ENCODE results near the gene MED31. TPM values are rescaled to one million over a fixed set of nuclear protein-coding genes. Genes with fewer than 3 reads are reported as not detected.

The MED31 gene
- polyA plus RNA-seq, 4 donors, result 7.6 to 13.7 (median 10.4) TPM

DNA sequence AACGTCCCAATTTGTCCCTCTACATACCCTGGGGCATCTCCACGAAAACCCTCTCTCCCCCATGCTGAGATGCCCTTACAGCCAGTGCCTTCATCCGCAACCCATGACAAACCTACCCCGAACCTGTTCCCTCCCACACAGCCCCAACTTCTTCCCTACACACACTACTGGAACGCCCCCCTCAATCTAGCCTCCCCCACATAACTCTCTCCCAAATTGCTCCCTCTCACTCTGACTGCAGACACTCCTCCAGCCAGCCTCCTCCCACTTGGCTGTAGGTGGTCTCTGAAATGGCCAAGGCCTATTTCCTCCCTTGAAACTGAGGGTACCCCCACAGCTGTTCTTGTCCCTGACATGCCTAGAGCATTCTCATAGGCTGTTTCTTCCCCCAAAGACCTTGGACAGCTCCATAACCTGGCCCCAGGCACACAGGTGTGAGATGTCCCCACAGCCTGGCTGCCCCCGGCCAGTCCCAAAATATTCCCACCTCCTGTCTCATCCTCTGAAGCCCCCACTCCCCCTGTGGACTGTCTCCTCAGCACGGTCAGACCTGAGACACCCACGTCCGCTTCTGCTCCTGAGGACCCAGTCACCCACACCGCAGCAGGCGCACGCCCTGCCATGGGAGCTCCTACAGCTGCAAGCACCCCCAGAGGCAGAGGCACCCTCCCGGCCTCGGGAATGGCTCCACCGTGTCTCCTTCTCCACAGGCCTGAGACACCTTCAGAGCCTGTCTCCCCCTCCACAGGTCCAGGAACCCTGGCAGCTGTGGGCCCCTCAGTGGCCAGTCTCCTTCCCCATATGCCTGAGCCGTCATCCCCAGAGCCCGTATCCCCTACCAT lies 14.6 kb downstream of the MED31 start:
- 95 to 97% (median 95%) methylated on average over 17 of the region's 17 CpGs for WGBS, 3 donors
- Histone ChIP-seq H3K36me3 (ENCODE audit: control insufficient read depth in 3 of 3, insufficient read depth in 2 of 3, low read depth in 1 of 3, low read length in 3 of 3) (peaks cover 2 to 5% (median 2%) of the 10 kb centered on the region in 3 donors), H3K4me3 (ENCODE audit: low read depth in 1 of 3, low read length in 3 of 3) (no peak overlapping the region), H3K27ac (ENCODE audit: low read depth in 1 of 3, low read length in 2 of 3) (no peak overlapping the region), H3K27me3 (ENCODE audit: control insufficient read depth in 3 of 3, insufficient read depth in 3 of 3, low read length in 3 of 3) (no peaks in the 10 kb centered on the region), H3K4me1 (ENCODE audit: control insufficient read depth in 3 of 3, insufficient read depth in 2 of 3, low read depth in 1 of 3, low read length in 2 of 3) (peaks cover 2 to 11% (median 11%) of the 10 kb centered on the region in 3 donors), H3K9me3 (ENCODE audit: control insufficient read depth in 2 of 2, insufficient read depth in 1 of 2, low read depth in 1 of 2, low read length in 1 of 2) (no peaks in the 10 kb centered on the region)
- FAIRE-seq (no peak), DNase-seq (no peak)

- Histone ChIP-seq H3K4me3 (ENCODE audit: low read depth in 1 of 3, low read length in 3 of 3) (no peak overlapping the region), H3K9me3 (ENCODE audit: control insufficient read depth in 2 of 2, insufficient read depth in 1 of 2, low read depth in 1 of 2, low read length in 1 of 2) (no peaks in the 10 kb centered on the region), H3K4me1 (ENCODE audit: control insufficient read depth in 3 of 3, insufficient read depth in 2 of 3, low read depth in 1 of 3, low read length in 2 of 3) (peaks cover 2 to 11% (median 8%) of the 10 kb centered on the region in 3 donors), H3K27me3 (ENCODE audit: control insufficient read depth in 3 of 3, insufficient read depth in 3 of 3, low read length in 3 of 3) (no peaks in the 10 kb centered on the region), H3K27ac (ENCODE audit: low read depth in 1 of 3, low read length in 2 of 3) (no peak overlapping the region), H3K36me3 (ENCODE audit: control insufficient read depth in 3 of 3, insufficient read depth in 2 of 3, low read depth in 1 of 3, low read length in 3 of 3) (peaks cover 2 to 7% (median 2%) of the 10 kb centered on the region in 3 donors)
- DNase-seq, result no peak
- FAIRE-seq, result no peak
- 77 to 84% (median 82%) methylated on average over 2 of the region's 2 CpGs for WGBS, 3 donors
Measured at GRCh38 chr17:6636105-6636504, 15.3 kb downstream of the MED31 start.

DNA sequence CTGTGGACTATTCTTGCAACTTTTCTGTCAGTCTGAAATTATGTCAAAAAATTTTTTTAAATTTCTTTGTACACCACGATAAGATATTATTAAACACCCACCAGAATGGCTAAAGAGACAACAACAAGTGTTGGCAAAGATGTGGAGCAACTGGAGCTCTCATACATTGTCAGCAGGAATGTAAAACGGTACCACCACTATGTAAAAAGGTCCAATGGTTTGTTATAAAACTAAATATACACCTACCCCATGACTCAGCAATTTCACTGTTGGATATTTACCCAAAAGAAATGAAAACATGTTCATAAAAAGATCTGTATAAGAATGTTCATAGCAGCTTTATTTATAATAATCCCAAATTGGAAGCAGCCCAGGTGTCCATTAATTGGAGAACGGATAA lies 18.1 kb downstream of the MED31 start:
- H3K27ac ChIP-seq (ENCODE audit: low read depth in 1 of 3, low read length in 2 of 3), result no peak overlapping the region
- H3K27me3 ChIP-seq (ENCODE audit: control insufficient read depth in 3 of 3, insufficient read depth in 3 of 3, low read length in 3 of 3), result no peaks in the 10 kb centered on the region
- WGBS, 3 donors, result 94 to 99% (median 98%) methylated on average over 3 of the region's 3 CpGs
- DNase-seq (no peak), FAIRE-seq (no peak)
- no peak overlapping the region for H3K4me3 ChIP-seq (ENCODE audit: low read depth in 1 of 3, low read length in 3 of 3)
- no peaks in the 10 kb centered on the region for H3K9me3 ChIP-seq (ENCODE audit: control insufficient read depth in 2 of 2, insufficient read depth in 1 of 2, low read depth in 1 of 2, low read length in 1 of 2)
- H3K4me1 ChIP-seq (ENCODE audit: control insufficient read depth in 3 of 3, insufficient read depth in 2 of 3, low read depth in 1 of 3, low read length in 2 of 3), result no peaks in the 10 kb centered on the region
- H3K36me3 ChIP-seq (ENCODE audit: control insufficient read depth in 3 of 3, insufficient read depth in 2 of 3, low read depth in 1 of 3, low read length in 3 of 3), result peaks cover 2 to 7% (median 4%) of the 10 kb centered on the region in 3 donors

DNA sequence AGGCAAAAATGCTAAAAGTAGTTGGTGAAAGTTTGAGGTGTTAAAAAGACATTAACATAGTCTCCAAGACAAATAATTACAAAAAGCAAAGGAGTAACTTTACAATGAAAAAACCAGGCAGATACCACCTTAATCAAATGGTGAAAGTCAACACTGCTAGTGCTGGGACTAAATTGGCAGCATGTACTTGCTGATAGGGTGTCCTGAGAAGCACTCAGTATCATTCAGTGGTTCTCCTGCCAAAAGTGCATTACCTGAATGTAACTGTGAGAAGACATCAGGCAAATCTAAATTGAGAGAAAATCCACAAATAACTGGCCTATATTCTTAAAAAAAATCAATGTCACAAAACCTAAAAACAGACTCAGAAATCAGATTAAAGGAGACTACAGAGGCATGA lies 18.9 kb downstream of the MED31 start:
- Histone ChIP-seq H3K27me3 (ENCODE audit: control insufficient read depth in 3 of 3, insufficient read depth in 3 of 3, low read length in 3 of 3) (no peaks in the 10 kb centered on the region), H3K36me3 (ENCODE audit: control insufficient read depth in 3 of 3, insufficient read depth in 2 of 3, low read depth in 1 of 3, low read length in 3 of 3) (peaks cover 2 to 12% (median 6%) of the 10 kb centered on the region in 3 donors), H3K4me1 (ENCODE audit: control insufficient read depth in 3 of 3, insufficient read depth in 2 of 3, low read depth in 1 of 3, low read length in 2 of 3) (no peaks in the 10 kb centered on the region), H3K9me3 (ENCODE audit: control insufficient read depth in 2 of 2, insufficient read depth in 1 of 2, low read depth in 1 of 2, low read length in 1 of 2) (no peaks in the 10 kb centered on the region), H3K27ac (ENCODE audit: low read depth in 1 of 3, low read length in 2 of 3) (no peak overlapping the region), H3K4me3 (ENCODE audit: low read depth in 1 of 3, low read length in 3 of 3) (no peak overlapping the region)
- no peak for DNase-seq
- FAIRE-seq, result no peak

DNA sequence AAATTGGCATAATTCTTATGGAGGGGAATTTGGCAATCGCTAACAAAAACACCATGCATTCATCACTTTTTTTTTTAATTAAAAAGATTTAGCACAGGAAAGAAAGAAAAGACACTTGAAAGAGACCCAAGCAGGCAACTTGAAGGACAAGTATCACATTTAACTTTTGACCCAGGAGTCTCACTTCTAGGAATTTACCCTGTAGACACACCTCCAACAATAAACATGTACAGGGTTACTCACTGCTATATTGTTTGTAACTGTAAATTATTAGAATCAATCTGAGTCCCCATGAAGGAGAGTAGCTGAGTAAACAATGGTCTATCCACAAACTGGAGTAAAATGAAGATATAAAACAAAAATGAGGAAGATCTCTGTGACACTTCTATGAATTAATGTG lies 21.0 kb downstream of the MED31 start:
- 93 to 97% (median 94%) methylated on average over 1 of the region's 1 CpG for WGBS, 3 donors
- Histone ChIP-seq H3K4me1 (ENCODE audit: control insufficient read depth in 3 of 3, insufficient read depth in 2 of 3, low read depth in 1 of 3, low read length in 2 of 3) (no peaks in the 10 kb centered on the region), H3K9me3 (ENCODE audit: control insufficient read depth in 2 of 2, insufficient read depth in 1 of 2, low read depth in 1 of 2, low read length in 1 of 2) (no peaks in the 10 kb centered on the region), H3K4me3 (ENCODE audit: low read depth in 1 of 3, low read length in 3 of 3) (no peak overlapping the region), H3K36me3 (ENCODE audit: control insufficient read depth in 3 of 3, insufficient read depth in 2 of 3, low read depth in 1 of 3, low read length in 3 of 3) (peaks cover 2 to 20% (median 8%) of the 10 kb centered on the region in 3 donors), H3K27me3 (ENCODE audit: control insufficient read depth in 3 of 3, insufficient read depth in 3 of 3, low read length in 3 of 3) (no peaks in the 10 kb centered on the region), H3K27ac (ENCODE audit: low read depth in 1 of 3, low read length in 2 of 3) (no peak overlapping the region)
- DNase-seq (no peak), FAIRE-seq (no peak)

DNA sequence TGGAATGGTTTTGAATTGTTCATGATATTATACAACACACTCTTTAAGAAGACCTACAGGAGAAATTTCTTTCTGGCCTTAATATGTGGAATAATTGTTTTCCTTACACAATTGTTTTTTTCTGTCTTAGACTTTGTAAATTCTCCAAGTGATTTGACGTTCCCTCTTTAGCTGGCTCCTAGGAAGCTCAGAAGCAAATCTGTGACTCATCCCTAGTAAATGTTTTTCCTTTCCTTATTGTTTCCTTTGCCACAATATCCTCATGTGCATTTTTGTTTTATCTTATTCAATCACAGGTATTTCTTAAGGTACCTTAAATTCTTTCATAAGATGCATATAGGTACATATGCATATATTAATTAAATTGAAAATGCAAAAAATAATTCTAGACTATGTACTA lies 24.4 kb downstream of the MED31 start:
- FAIRE-seq (no peak), DNase-seq (no peak)
- Histone ChIP-seq H3K27ac (ENCODE audit: low read depth in 1 of 3, low read length in 2 of 3) (no peak overlapping the region), H3K36me3 (ENCODE audit: control insufficient read depth in 3 of 3, insufficient read depth in 2 of 3, low read depth in 1 of 3, low read length in 3 of 3) (peaks cover 0 to 24% (median 6%) of the 10 kb centered on the region in 3 donors), H3K4me3 (ENCODE audit: low read depth in 1 of 3, low read length in 3 of 3) (no peak overlapping the region), H3K27me3 (ENCODE audit: control insufficient read depth in 3 of 3, insufficient read depth in 3 of 3, low read length in 3 of 3) (no peaks in the 10 kb centered on the region), H3K9me3 (ENCODE audit: control insufficient read depth in 2 of 2, insufficient read depth in 1 of 2, low read depth in 1 of 2, low read length in 1 of 2) (no peaks in the 10 kb centered on the region), H3K4me1 (ENCODE audit: control insufficient read depth in 3 of 3, insufficient read depth in 2 of 3, low read depth in 1 of 3, low read length in 2 of 3) (no peaks in the 10 kb centered on the region)
- 66 to 93% (median 78%) methylated on average over 1 of the region's 1 CpG for WGBS, 3 donors

DNA sequence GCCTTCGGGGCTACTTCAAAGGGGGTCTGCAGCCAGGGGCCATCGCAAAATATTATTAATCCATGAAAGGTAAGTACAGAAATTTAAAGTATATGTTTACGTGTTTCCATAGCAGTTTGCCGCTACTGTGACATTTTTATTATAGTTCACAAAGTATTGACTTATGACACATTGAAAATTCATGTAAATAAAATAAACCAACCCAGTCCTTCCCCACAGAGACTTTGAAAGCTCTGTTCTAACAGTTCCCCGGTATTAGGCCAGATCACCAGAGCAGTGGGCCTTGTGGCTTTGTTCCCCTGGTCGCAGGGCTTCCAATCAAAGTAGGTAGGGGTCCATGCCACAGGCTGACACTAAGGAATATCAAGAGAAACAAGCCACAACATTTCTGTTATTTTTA lies 24.8 kb downstream of the MED31 start:
- H3K9me3 ChIP-seq (ENCODE audit: control insufficient read depth in 2 of 2, insufficient read depth in 1 of 2, low read depth in 1 of 2, low read length in 1 of 2), result no peaks in the 10 kb centered on the region
- H3K36me3 ChIP-seq (ENCODE audit: control insufficient read depth in 3 of 3, insufficient read depth in 2 of 3, low read depth in 1 of 3, low read length in 3 of 3), result peaks cover 0 to 20% (median 6%) of the 10 kb centered on the region in 3 donors
- FAIRE-seq, result no peak
- DNase-seq, result no peak
- H3K27me3 ChIP-seq (ENCODE audit: control insufficient read depth in 3 of 3, insufficient read depth in 3 of 3, low read length in 3 of 3), result no peaks in the 10 kb centered on the region
- no peaks in the 10 kb centered on the region for H3K4me1 ChIP-seq (ENCODE audit: control insufficient read depth in 3 of 3, insufficient read depth in 2 of 3, low read depth in 1 of 3, low read length in 2 of 3)
- 91 to 95% (median 91%) methylated on average over 6 of the region's 6 CpGs for WGBS, 3 donors
- H3K27ac ChIP-seq (ENCODE audit: low read depth in 1 of 3, low read length in 2 of 3), result no peak overlapping the region
- H3K4me3 ChIP-seq (ENCODE audit: low read depth in 1 of 3, low read length in 3 of 3), result no peak overlapping the region

DNA sequence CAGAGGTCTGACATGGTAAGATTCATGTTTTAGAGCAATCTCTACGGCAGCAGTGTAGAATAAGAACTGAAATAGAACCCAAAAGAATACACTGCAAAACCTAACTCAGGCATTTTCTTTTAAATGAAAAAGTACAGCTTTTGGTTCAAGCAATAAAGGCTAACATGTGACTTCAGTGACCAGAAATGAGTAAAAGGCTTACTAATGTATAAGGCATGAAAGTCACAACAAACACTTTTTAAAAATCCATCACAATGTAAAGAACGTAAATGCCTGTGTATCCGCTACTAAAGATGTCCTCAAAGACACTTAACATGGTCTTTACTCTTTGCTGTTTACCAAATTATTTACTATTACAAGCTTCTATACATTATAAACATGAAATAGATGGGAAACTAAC lies 27.5 kb downstream of the MED31 start:
- peaks cover 4 to 24% (median 8%) of the 10 kb centered on the region in 3 donors for H3K36me3 ChIP-seq (ENCODE audit: control insufficient read depth in 3 of 3, insufficient read depth in 2 of 3, low read depth in 1 of 3, low read length in 3 of 3)
- WGBS, 3 donors, result 97 to 98% (median 98%) methylated on average over 3 of the region's 3 CpGs
- H3K27ac ChIP-seq (ENCODE audit: low read depth in 1 of 3, low read length in 2 of 3), result no peak overlapping the region
- no peak overlapping the region for H3K4me3 ChIP-seq (ENCODE audit: low read depth in 1 of 3, low read length in 3 of 3)
- no peak for DNase-seq
- no peaks in the 10 kb centered on the region for H3K4me1 ChIP-seq (ENCODE audit: control insufficient read depth in 3 of 3, insufficient read depth in 2 of 3, low read depth in 1 of 3, low read length in 2 of 3)
- no peaks in the 10 kb centered on the region for H3K9me3 ChIP-seq (ENCODE audit: control insufficient read depth in 2 of 2, insufficient read depth in 1 of 2, low read depth in 1 of 2, low read length in 1 of 2)
- no peak for FAIRE-seq
- H3K27me3 ChIP-seq (ENCODE audit: control insufficient read depth in 3 of 3, insufficient read depth in 3 of 3, low read length in 3 of 3), result no peaks in the 10 kb centered on the region

DNA sequence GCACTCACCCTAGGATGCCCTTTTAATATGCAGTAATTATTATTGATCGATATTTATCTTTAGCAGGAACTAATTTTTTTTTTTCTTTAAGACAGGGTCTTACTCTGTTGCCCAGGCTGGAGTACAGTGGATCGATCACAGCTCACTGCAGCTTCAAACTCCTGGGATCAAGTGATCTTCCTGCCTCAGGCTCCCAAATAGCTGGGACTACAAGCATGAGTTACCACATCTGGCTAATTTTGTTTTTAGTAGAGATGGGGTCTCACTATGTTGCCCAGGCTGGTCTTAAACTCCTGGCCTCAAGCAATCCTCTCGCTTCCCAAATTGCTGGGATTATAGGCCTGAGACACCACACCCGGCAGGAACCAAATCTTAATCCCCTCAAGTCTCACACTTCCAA lies 40.2 kb downstream of the MED31 start:
- Histone ChIP-seq H3K9me3 (ENCODE audit: control insufficient read depth in 2 of 2, insufficient read depth in 1 of 2, low read depth in 1 of 2, low read length in 1 of 2) (no peaks in the 10 kb centered on the region), H3K4me1 (ENCODE audit: control insufficient read depth in 3 of 3, insufficient read depth in 2 of 3, low read depth in 1 of 3, low read length in 2 of 3) (no peaks in the 10 kb centered on the region), H3K36me3 (ENCODE audit: control insufficient read depth in 3 of 3, insufficient read depth in 2 of 3, low read depth in 1 of 3, low read length in 3 of 3) (peaks cover 13 to 16% (median 14%) of the 10 kb centered on the region in 3 donors), H3K27me3 (ENCODE audit: control insufficient read depth in 3 of 3, insufficient read depth in 3 of 3, low read length in 3 of 3) (no peaks in the 10 kb centered on the region), H3K27ac (ENCODE audit: low read depth in 1 of 3, low read length in 2 of 3) (no peak overlapping the region), H3K4me3 (ENCODE audit: low read depth in 1 of 3, low read length in 3 of 3) (no peak overlapping the region)
- FAIRE-seq, result no peak
- DNase-seq, result no peak
- WGBS, 3 donors, result 96 to 99% (median 97%) methylated on average over 4 of the region's 4 CpGs

Measured in small intestine (tissue), 7 donors.